ENCODE results near the gene ALDH8A1. TPM values are rescaled to one million over a fixed set of nuclear protein-coding genes. Genes with fewer than 3 reads are reported as not detected.

Gene ALDH8A1
- total and polyA plus RNA-seq, 2 of the 13 experiments (the other 11 are each of a cell fraction or from before 2014, with no cell fraction given) = 1.1 to 3.4 TPM

- TF ChIP-seq ZBTB10 (CRISPR knock-in tag; IDR thresholded peaks at IDR 0.05; ENCODE audit: borderline replicate concordance) = no peak
- peak; percentile 23; the same call in 1 of the 2 replicates for TF ChIP-seq ARID5B (CRISPR knock-in tag; IDR thresholded peaks at IDR 0.05)
- no peak for TF ChIP-seq EED (CRISPR knock-in tag; IDR thresholded peaks at IDR 0.05)
- TF ChIP-seq MIXL1 (CRISPR knock-in tag; IDR thresholded peaks at IDR 0.05) = 0 out of 2 replicates have a peak, but pooled peaks have one; percentile 28
- no peak for TF ChIP-seq HNRNPUL1 (IDR thresholded peaks at IDR 0.05; ENCODE audit: low read depth, low read length)
- TF ChIP-seq, protein P1, sequence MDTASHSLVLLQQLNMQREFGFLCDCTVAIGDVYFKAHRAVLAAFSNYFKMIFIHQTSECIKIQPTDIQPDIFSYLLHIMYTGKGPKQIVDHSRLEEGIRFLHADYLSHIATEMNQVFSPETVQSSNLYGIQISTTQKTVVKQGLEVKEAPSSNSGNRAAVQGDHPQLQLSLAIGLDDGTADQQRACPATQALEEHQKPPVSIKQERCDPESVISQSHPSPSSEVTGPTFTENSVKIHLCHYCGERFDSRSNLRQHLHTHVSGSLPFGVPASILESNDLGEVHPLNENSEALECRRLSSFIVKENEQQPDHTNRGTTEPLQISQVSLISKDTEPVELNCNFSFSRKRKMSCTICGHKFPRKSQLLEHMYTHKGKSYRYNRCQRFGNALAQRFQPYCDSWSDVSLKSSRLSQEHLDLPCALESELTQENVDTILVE (CRISPR knock-in tag; IDR thresholded peaks at IDR 0.05) = no peak
- TF ChIP-seq CTCF (CRISPR knock-in tag; IDR thresholded peaks at IDR 0.05) = peak; percentile 87
- no peak for TF ChIP-seq NFATC3 (CRISPR knock-in tag; IDR thresholded peaks at IDR 0.05)
- TF ChIP-seq KDM6A (CRISPR knock-in tag; IDR thresholded peaks at IDR 0.05; ENCODE audit: low read depth) = no peak
- peak; percentile 96 for TF ChIP-seq STAG1 (CRISPR knock-in tag; IDR thresholded peaks at IDR 0.05)
- TF ChIP-seq, protein P2, sequence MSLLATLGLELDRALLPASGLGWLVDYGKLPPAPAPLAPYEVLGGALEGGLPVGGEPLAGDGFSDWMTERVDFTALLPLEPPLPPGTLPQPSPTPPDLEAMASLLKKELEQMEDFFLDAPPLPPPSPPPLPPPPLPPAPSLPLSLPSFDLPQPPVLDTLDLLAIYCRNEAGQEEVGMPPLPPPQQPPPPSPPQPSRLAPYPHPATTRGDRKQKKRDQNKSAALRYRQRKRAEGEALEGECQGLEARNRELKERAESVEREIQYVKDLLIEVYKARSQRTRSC (CRISPR knock-in tag; IDR thresholded peaks at IDR 0.05; ENCODE audit: low read depth) = no peak
- no peak for TF ChIP-seq KDM1A (CRISPR knock-in tag; IDR thresholded peaks at IDR 0.05)
- no peak for TF ChIP-seq RNF2 (conservative IDR thresholded peaks at IDR 0.05; ENCODE audit: low read depth)
- 0 out of 2 replicates have a peak, but pooled peaks have one; percentile 41 for TF ChIP-seq ELF3 (CRISPR knock-in tag; IDR thresholded peaks at IDR 0.05)
- TF ChIP-seq ZNF253 (CRISPR knock-in tag; IDR thresholded peaks at IDR 0.05; ENCODE audit: borderline replicate concordance) = no peak
- TF ChIP-seq, protein P3, sequence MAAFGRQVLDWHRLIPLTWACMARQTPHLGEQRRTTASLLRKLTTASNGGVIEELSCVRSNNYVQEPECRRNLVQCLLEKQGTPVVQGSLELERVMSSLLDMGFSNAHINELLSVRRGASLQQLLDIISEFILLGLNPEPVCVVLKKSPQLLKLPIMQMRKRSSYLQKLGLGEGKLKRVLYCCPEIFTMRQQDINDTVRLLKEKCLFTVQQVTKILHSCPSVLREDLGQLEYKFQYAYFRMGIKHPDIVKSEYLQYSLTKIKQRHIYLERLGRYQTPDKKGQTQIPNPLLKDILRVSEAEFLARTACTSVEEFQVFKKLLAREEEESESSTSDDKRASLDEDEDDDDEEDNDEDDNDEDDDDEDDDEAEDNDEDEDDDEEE (CRISPR knock-in tag; IDR thresholded peaks at IDR 0.05) = no peak
- no peak for TF ChIP-seq ZNF20 (CRISPR knock-in tag; IDR thresholded peaks at IDR 0.05)
- TF ChIP-seq PLRG1 (conservative IDR thresholded peaks at IDR 0.05) = no peak
- TF ChIP-seq RAD21 (CRISPR knock-in tag; IDR thresholded peaks at IDR 0.05) = peak; percentile 85
- 0 out of 2 replicates have a peak, but pooled peaks have one; percentile 30 for TF ChIP-seq ZKSCAN1 (IDR thresholded peaks at IDR 0.05; ENCODE audit: low read length)
Observed at GRCh38 chr6:134882426-134883038, 67.4 kb downstream of the ALDH8A1 start (continued).

Data from HepG2 (cell line).